Ovary (tissue), 9 donors: ENCODE data around the gene CD8A. TPM values are rescaled to one million over a fixed set of nuclear protein-coding genes. Genes with fewer than 3 reads are reported as not detected.

Experiments
- DNase-seq, 5 donors: peaks; one replicate each; pipeline ENCODE4 v3.0.0-alpha.2; 2019 to 2020
- H3K27ac ChIP-seq, 2 donors: fragments of 200-600 bp; one replicate each; pipeline versions ENCODE4 v1.5.1 to v1.8.0; 2019 to 2022
- H3K27me3 ChIP-seq: fragments of 200-600 bp; one replicate; pipeline ENCODE4 v1.8.0; 2022
- H3K36me3 ChIP-seq: fragments of 200-600 bp; sonication (generic); one replicate; pipeline ENCODE4 v1.5.1; 2019
- H3K4me1 ChIP-seq: one replicate; pipeline ENCODE4 v1.8.1; 2013; ENCODE audit warnings: mild to moderate bottlenecking, moderate library complexity; ENCODE audit not compliant: insufficient read depth
- H3K4me3 ChIP-seq: fragments of 200-600 bp; sonication (generic); one replicate; pipeline ENCODE4 v1.5.1; 2017
- H3K9me3 ChIP-seq, 2 donors: fragments of 200-600 bp in 1 of 2; sonication (generic) in 1 of 2; one replicate each; pipeline versions ENCODE4 v1.5.1 to v1.8.1; 2013 to 2019; ENCODE audit warnings: mild to moderate bottlenecking in 1 of 2, moderate library complexity in 1 of 2
- CTCF ChIP-seq, 3 donors: fragments of 450-650 bp in 2 of 3; fragments of 200-600 bp in 1 of 3; IDR thresholded peaks; one replicate each; pipeline versions ENCODE4 v1.5.1 to v1.8.0; 2016 to 2022; ENCODE audit warnings: antibody characterized with exemption in 3 of 3, mild to moderate bottlenecking in 1 of 3
- EP300 ChIP-seq: sonication (generic); formaldehyde crosslinking; IDR thresholded peaks from one replicate; pipeline ENCODE4 v1.6.1; 2017; ENCODE audit warnings: antibody characterized with exemption
- POLR2A ChIP-seq: fragments of 450-650 bp; IDR thresholded peaks from one replicate; pipeline ENCODE4 v1.6.1; 2017; ENCODE audit warnings: antibody characterized with exemption, mild to moderate bottlenecking, moderate library complexity
- WGBS, 3 donors: extraction: QIAGEN DNeasy Blood & Tissue Kit in 1 of 3; methylation state at CpG; one replicate each; pipeline versions ENCODE4 v1.1.5 to v1.1.7; 2013 to 2017; 5-methylcytosine and 5-hydroxymethylcytosine counted together
- intact Hi-C, 4 donors: fragments of 100-400 bp; cut with DNase I; formaldehyde crosslinking; loops; one replicate each; pipeline versions ENCODE4 v1.11.0 to v1.15.1; 2022 to 2023
- polyA plus RNA-seq, 2 donors: library from polyadenylated mRNA; stranded (reverse); fragments of 200-250 nt in 1 of 2; fragments of 350-450 nt in 1 of 2; fragmentation: Illumina TruSeq in 1 of 2; extraction: RNeasy Lipid Tissue Mini Kit (QIAGEN cat#74804) in 1 of 2; gene quantifications; one replicate each; pipeline ENCODE4 v1.2.3, GENCODE V29; 2013 to 2014
- total RNA-seq, 7 donors: library from RNA; depleted of rRNA in 2 of 7; stranded (reverse); fragments of >200 nt in 2 of 7; fragmentation: NEBNext Ultra II Directional in 3 of 7; extraction: Animal tissue kit (Norgen Biotek cat#: 25700) in 3 of 7; gene quantifications; one replicate each; pipeline versions ENCODE4 v1.1.0 to v1.2.4, GENCODE V29; 2016 to 2023
- donor health status: DM: no; HTN: no; CAD: no; lungs with moderate emphysema.
- donor health status: DM: no; HTN: no; CAD: no.
- donor health status: Bipolar disorder and iron deficiency.
- donor health status: DM: yes; HTN: yes; CAD: no.
- donor health status: DM: no; HTN: no; CAD: no.
- donor health status: DM: yes; HTN: yes; CAD: no.

The CD8A gene
- total and polyA plus RNA-seq, 9 donors, result 0.53 to 10.0 (median 1.1) TPM

- H3K4me1 ChIP-seq, result no peaks in the 10 kb centered on the region
- no peak overlapping the region for H3K4me3 ChIP-seq
- H3K27me3 ChIP-seq, result no peaks in the 10 kb centered on the region
- intact Hi-C loops, result no loop called here
- H3K27ac ChIP-seq, result no peak overlapping the region
- no peaks in the 10 kb centered on the region for H3K9me3 ChIP-seq
- no peaks in the 10 kb centered on the region for H3K36me3 ChIP-seq
- no peak for DNase-seq
- TF ChIP-seq EP300 (no peak), CTCF (IDR thresholded peaks at IDR 0.05) (no peak), POLR2A (no peak)
- WGBS, 3 donors, result 87 to 90% (median 88%) methylated on average over 2 of the region's 2 CpGs
Observed at GRCh38 chr2:86818957-86819356, 28.2 kb upstream of the CD8A start.

- TF ChIP-seq CTCF (IDR thresholded peaks at IDR 0.05) (no peak), EP300 (no peak), POLR2A (no peak)
- Histone ChIP-seq H3K36me3 (no peaks in the 10 kb centered on the region), H3K27me3 (no peaks in the 10 kb centered on the region), H3K4me1 (no peaks in the 10 kb centered on the region), H3K9me3 (no peaks in the 10 kb centered on the region), H3K27ac (no peak overlapping the region), H3K4me3 (no peak overlapping the region)
- intact Hi-C loops, result no loop called here
- no peak for DNase-seq
- WGBS, 3 donors, result 90 to 94% (median 93%) methylated on average over 4 of the region's 4 CpGs
Observed at GRCh38 chr2:86818114-86818801, 27.5 kb upstream of the CD8A start.

- Histone ChIP-seq H3K27ac (no peak overlapping the region), H3K9me3 (no peaks in the 10 kb centered on the region)
Observed at GRCh38 chr2:86815611-86816010, 24.9 kb upstream of the CD8A start.

GRCh38 chr2:86809481-86810121 is 18.9 kb upstream of the CD8A start:
- Histone ChIP-seq H3K9me3 (no peaks in the 10 kb centered on the region), H3K36me3 (no peaks in the 10 kb centered on the region), H3K27me3 (no peaks in the 10 kb centered on the region), H3K4me1 (no peaks in the 10 kb centered on the region), H3K4me3 (no peak overlapping the region), H3K27ac (no peak overlapping the region)
- WGBS, 3 donors, result 39 to 42% (median 41%) methylated on average over 42 to 43 of the region's 43 CpGs
- intact Hi-C loops, result no loop called here
- TF ChIP-seq POLR2A (no peak), EP300 (no peak), CTCF (IDR thresholded peaks at IDR 0.05) (no peak)
- no peak for DNase-seq

More at GRCh38 chr2:86815611-86816010, 24.9 kb upstream of the CD8A start:
- no peak overlapping the region for H3K4me3 ChIP-seq
- TF ChIP-seq POLR2A (no peak), CTCF (IDR thresholded peaks at IDR 0.05) (no peak), EP300 (no peak)
- DNase-seq, result no peak
- 77 to 93% (median 84%) methylated on average over 1 of the region's 1 CpG for WGBS, 3 donors
- H3K27me3 ChIP-seq, result no peaks in the 10 kb centered on the region
- no peaks in the 10 kb centered on the region for H3K4me1 ChIP-seq
- intact Hi-C loops, result no loop called here
- no peaks in the 10 kb centered on the region for H3K36me3 ChIP-seq
